Measurements from ENCODE around the gene RAB11FIP5. TPM values are rescaled to one million over a fixed set of nuclear protein-coding genes. Genes with fewer than 3 reads are reported as not detected.

Gene RAB11FIP5
- total and polyA plus RNA-seq, 2 of the 4 experiments (the other 2 are of a cell fraction): 21.5 to 34.5 TPM

DNA sequence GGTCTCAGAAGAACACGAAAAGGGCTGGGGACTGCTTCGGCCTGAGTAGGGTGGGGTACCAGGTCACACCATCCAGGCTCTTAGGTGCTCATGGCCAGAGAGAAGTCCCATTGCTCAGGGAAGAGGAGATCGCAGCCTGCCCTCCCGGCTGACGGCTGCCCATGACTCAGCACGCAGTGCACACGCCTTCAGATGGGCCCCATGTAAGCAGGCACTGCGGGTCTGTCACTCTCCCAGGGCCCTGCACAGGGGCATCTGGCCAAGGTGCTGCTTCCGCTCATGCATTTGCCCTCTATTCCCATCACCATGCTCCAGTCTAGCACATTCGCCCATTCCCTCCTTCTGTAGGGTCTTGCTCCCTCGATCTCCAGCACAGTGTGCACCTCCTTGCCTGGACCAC is 76.0 kb downstream of the RAB11FIP5 start:
- no peaks in the 10 kb centered on the region; the same call in none of the 2 replicates for H4K20me1 ChIP-seq (ENCODE audit: insufficient read depth, low read length)
- H3K79me1 ChIP-seq (ENCODE audit: low read depth in 1 of 2, low read length in 2 of 2): peaks cover 3 to 10% of the 10 kb centered on the region in 2 experiments; a peak in 2 of 4 replicates
- dilution Hi-C loops (cut with HindIII; ENCODE audit: low sequenced_read_pairs, unreplicated experiment): no loop called here
- no peak overlapping the region for H3K14ac ChIP-seq (replicated peaks; ENCODE audit: low read depth, low read length)
- H3K9me1 ChIP-seq (ENCODE audit: insufficient read depth, low read length): peaks cover 6% of the 10 kb centered on the region; the same call in 1 of the 2 replicates
- no peak overlapping the region for H4K5ac ChIP-seq (ENCODE audit: low read depth, low read length)
- in situ Hi-C loops (cut with MboI; ENCODE audit: low sequenced_read_pairs): no loop called here
- 82% methylated on average over 6 of the region's 11 CpGs; no CpG with 5 or more reads in 1 of the 2 experiments for WGBS, 2 experiments (ENCODE audit: extremely low coverage in 2 of 2, insufficient read length in 1 of 2)
- intact Hi-C loops (cut with micrococcal nuclease): no loop called here
- H3K9ac ChIP-seq (ENCODE audit: low read depth, low read length): no peak overlapping the region
- no peaks in the 10 kb centered on the region for H3K9me3 ChIP-seq (ENCODE audit: control insufficient read depth, insufficient read depth, low read length)
- CTCF ChIA-PET: no interaction called here
- no peak overlapping the region for H3K27ac ChIP-seq (ENCODE audit: insufficient read depth, low read length)
- H3K36me3 ChIP-seq (ENCODE audit: control insufficient read depth, insufficient read depth, low read length): peaks cover 8% of the 10 kb centered on the region
- no peak for TF ChIP-seq MXI1 (IDR thresholded peaks at IDR 0.05; ENCODE audit: borderline replicate concordance, low read depth, low read length)
- TF ChIP-seq, protein P1, sequence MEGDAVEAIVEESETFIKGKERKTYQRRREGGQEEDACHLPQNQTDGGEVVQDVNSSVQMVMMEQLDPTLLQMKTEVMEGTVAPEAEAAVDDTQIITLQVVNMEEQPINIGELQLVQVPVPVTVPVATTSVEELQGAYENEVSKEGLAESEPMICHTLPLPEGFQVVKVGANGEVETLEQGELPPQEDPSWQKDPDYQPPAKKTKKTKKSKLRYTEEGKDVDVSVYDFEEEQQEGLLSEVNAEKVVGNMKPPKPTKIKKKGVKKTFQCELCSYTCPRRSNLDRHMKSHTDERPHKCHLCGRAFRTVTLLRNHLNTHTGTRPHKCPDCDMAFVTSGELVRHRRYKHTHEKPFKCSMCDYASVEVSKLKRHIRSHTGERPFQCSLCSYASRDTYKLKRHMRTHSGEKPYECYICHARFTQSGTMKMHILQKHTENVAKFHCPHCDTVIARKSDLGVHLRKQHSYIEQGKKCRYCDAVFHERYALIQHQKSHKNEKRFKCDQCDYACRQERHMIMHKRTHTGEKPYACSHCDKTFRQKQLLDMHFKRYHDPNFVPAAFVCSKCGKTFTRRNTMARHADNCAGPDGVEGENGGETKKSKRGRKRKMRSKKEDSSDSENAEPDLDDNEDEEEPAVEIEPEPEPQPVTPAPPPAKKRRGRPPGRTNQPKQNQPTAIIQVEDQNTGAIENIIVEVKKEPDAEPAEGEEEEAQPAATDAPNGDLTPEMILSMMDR (conservative IDR thresholded peaks at IDR 0.05; ENCODE audit: low read depth, low read length): no peak
- TF ChIP-seq MAFK (IDR thresholded peaks at IDR 0.05; ENCODE audit: low read depth, low read length): no peak
- TF ChIP-seq NFE2L2 (IDR thresholded peaks at IDR 0.05; ENCODE audit: low read depth, low read length): no peak
- no peak for TF ChIP-seq BHLHE40 (IDR thresholded peaks at IDR 0.05; ENCODE audit: low read depth, low read length)
- TF ChIP-seq MAZ (IDR thresholded peaks at IDR 0.05; ENCODE audit: borderline replicate concordance, low read depth, low read length): no peak
- TF ChIP-seq RAD21 (IDR thresholded peaks at IDR 0.05; ENCODE audit: low read length): no peak
- TF ChIP-seq, protein P2, sequence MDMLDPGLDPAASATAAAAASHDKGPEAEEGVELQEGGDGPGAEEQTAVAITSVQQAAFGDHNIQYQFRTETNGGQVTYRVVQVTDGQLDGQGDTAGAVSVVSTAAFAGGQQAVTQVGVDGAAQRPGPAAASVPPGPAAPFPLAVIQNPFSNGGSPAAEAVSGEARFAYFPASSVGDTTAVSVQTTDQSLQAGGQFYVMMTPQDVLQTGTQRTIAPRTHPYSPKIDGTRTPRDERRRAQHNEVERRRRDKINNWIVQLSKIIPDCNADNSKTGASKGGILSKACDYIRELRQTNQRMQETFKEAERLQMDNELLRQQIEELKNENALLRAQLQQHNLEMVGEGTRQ (IDR thresholded peaks at IDR 0.05; ENCODE audit: low read depth, low read length): no peak
- H3K4me3 ChIP-seq (ENCODE audit: insufficient read depth, low read depth, low read length): no peak overlapping the region
- ATAC-seq (ENCODE audit: low read depth) (no peak), DNase-seq (no peak)
- H3K4me2 ChIP-seq (ENCODE audit: low read depth, low read length): no peak overlapping the region
- H2BK15ac ChIP-seq (ENCODE audit: low read depth, low read length): no peak overlapping the region
- no peak overlapping the region for H2BK120ac ChIP-seq (ENCODE audit: low read depth, low read length)
- no peak overlapping the region for H3K56ac ChIP-seq (ENCODE audit: extremely low read depth, insufficient read depth, low read length)
- no peak overlapping the region for H4K91ac ChIP-seq (ENCODE audit: insufficient read depth, low read depth, low read length)
- H3K4me1 ChIP-seq (ENCODE audit: control insufficient read depth, insufficient read depth, low read length): no peaks in the 10 kb centered on the region
- no peak overlapping the region for H2AFZ ChIP-seq (replicated peaks; ENCODE audit: low read length, poor library complexity)
- H3K27me3 ChIP-seq (ENCODE audit: control insufficient read depth, insufficient read depth, low read length): no peaks in the 10 kb centered on the region
- H2AK5ac ChIP-seq (ENCODE audit: low read depth, low read length): no peak overlapping the region
- BruUV-seq (replicated peaks): no TSS peak
- POLR2A ChIA-PET (ENCODE audit: unreplicated experiment): no interaction called here
- H2BK5ac ChIP-seq (ENCODE audit: low read depth, low read length, poor library complexity, severe bottlenecking): no peak overlapping the region
- H3K4ac ChIP-seq (ENCODE audit: low read depth, low read length): no peak overlapping the region
- H4K8ac ChIP-seq (ENCODE audit: low read depth in 2 of 2, low read length in 2 of 2): no peak overlapping the region
- H3K23ac ChIP-seq (ENCODE audit: low read depth, low read length): no peak overlapping the region
- H2BK20ac ChIP-seq (ENCODE audit: low read depth, low read length): no peak overlapping the region
- H3K18ac ChIP-seq (ENCODE audit: low read depth, low read length): no peak overlapping the region
- no peak overlapping the region for H2AK9ac ChIP-seq (replicated peaks; ENCODE audit: low read depth, low read length, poor library complexity)
